Mesenchymal stem cell (in vitro differentiated cells and primary cell): Measurements from ENCODE around the gene CUX1.

Source experiments
- DNase-seq: peaks from one replicate; pipeline ENCODE4 v3.0.0-alpha.2; 2013
- H2AFZ ChIP-seq: one replicate; pipeline ENCODE4 v1.6.1; 2013; ENCODE audit warnings: low read depth, mild to moderate bottlenecking, control low read depth, inconsistent platforms, low read length, moderate library complexity
- H2AK5ac ChIP-seq: 2 replicates; pipeline ENCODE4 v1.6.1; 2013; ENCODE audit warnings: low read length, moderate library complexity, mild to moderate bottlenecking, inconsistent platforms; ENCODE audit not compliant: severe bottlenecking
- H2BK120ac ChIP-seq: one replicate; pipeline ENCODE4 v1.6.1; 2013; ENCODE audit warnings: low read depth, mild to moderate bottlenecking, inconsistent platforms, low read length, moderate library complexity
- H2BK12ac ChIP-seq, 2 experiments: one replicate each; pipeline ENCODE4 v1.6.1; 2013; ENCODE audit warnings: inconsistent platforms in 2 of 2, low read length in 2 of 2, mild to moderate bottlenecking in 2 of 2, moderate library complexity in 2 of 2, control low read depth in 1 of 2
- H2BK15ac ChIP-seq: one replicate; pipeline ENCODE4 v1.6.1; 2013; ENCODE audit warnings: mild to moderate bottlenecking, low read depth, inconsistent platforms; ENCODE audit not compliant: poor library complexity, severe bottlenecking
- H2BK5ac ChIP-seq: 2 replicates; pipeline ENCODE4 v1.6.1; 2013; ENCODE audit warnings: low read depth, mild to moderate bottlenecking, low read length, control low read depth, inconsistent platforms; ENCODE audit not compliant: poor library complexity, severe bottlenecking
- H3K14ac ChIP-seq, 2 experiments: one replicate each; pipeline ENCODE4 v1.6.1; 2013; ENCODE audit warnings: inconsistent platforms in 2 of 2, low read length in 2 of 2, control low read depth in 1 of 2, mild to moderate bottlenecking in 1 of 2, moderate library complexity in 1 of 2
- H3K18ac ChIP-seq, 2 experiments: one replicate each; pipeline ENCODE4 v1.6.1; 2013; ENCODE audit warnings: inconsistent platforms in 2 of 2, low read length in 2 of 2, control low read depth in 1 of 2, low read depth in 1 of 2, mild to moderate bottlenecking in 1 of 2
- H3K23ac ChIP-seq, 2 experiments: one replicate each; pipeline ENCODE4 v1.6.1; 2013; ENCODE audit warnings: inconsistent platforms in 2 of 2, low read length in 2 of 2, mild to moderate bottlenecking in 2 of 2, moderate library complexity in 2 of 2, control low read depth in 1 of 2
- H3K27ac ChIP-seq: 2 replicates; pipeline ENCODE4 v1.5.1; 2013; ENCODE audit warnings: mild to moderate bottlenecking, moderate library complexity, low read length, control low read depth, inconsistent platforms; ENCODE audit not compliant: poor library complexity, severe bottlenecking
- H3K27me3 ChIP-seq, 2 experiments: 2 replicates each; pipeline versions ENCODE4 v1.6.1 to v1.7.0; 2013; ENCODE audit warnings: low read length in 2 of 2, mild to moderate bottlenecking in 2 of 2, moderate library complexity in 2 of 2, control low read depth in 1 of 2, inconsistent platforms in 1 of 2; ENCODE audit not compliant: control insufficient read depth in 1 of 2, insufficient read depth in 1 of 2
- H3K36me3 ChIP-seq, 2 experiments: 2 replicates each; pipeline versions ENCODE4 v1.6.1 to v1.7.0; 2013; ENCODE audit warnings: low read length in 2 of 2, control low read depth in 1 of 2, inconsistent platforms in 1 of 2, low read depth in 1 of 2, mild to moderate bottlenecking in 1 of 2; ENCODE audit not compliant: insufficient read depth in 2 of 2, control insufficient read depth in 1 of 2
- H3K4ac ChIP-seq, 2 experiments: one replicate each; pipeline ENCODE4 v1.6.1; 2013; ENCODE audit warnings: inconsistent platforms in 2 of 2, low read length in 2 of 2, mild to moderate bottlenecking in 2 of 2, moderate library complexity in 2 of 2, control low read depth in 1 of 2, low read depth in 1 of 2
- H3K4me1 ChIP-seq: 2 replicates; pipeline ENCODE4 v1.6.1; 2013; ENCODE audit warnings: low read depth, low read length, control low read depth; ENCODE audit not compliant: control insufficient read depth, insufficient read depth
- H3K4me2 ChIP-seq: 2 replicates; pipeline ENCODE4 v1.6.1; 2013; ENCODE audit warnings: low read length, mild to moderate bottlenecking, inconsistent platforms; ENCODE audit not compliant: poor library complexity, severe bottlenecking
- H3K4me3 ChIP-seq, 2 experiments: 2 replicates each; pipeline versions ENCODE4 v1.5.1 to v1.7.0; 2013; ENCODE audit warnings: low read length in 2 of 2, mild to moderate bottlenecking in 2 of 2, control low read depth in 1 of 2, low read depth in 1 of 2; ENCODE audit not compliant: insufficient read depth in 1 of 2
- H3K79me1 ChIP-seq: replicated peaks from 2 replicates; pipeline ENCODE4 v1.6.1; 2013; ENCODE audit warnings: mild to moderate bottlenecking, control low read depth, low read length, inconsistent platforms; ENCODE audit not compliant: poor library complexity, severe bottlenecking
- H3K9ac ChIP-seq: 2 replicates; pipeline ENCODE4 v1.7.0; 2013; ENCODE audit warnings: mild to moderate bottlenecking, low read length, moderate library complexity
- H3K9me3 ChIP-seq: 2 replicates; pipeline ENCODE4 v1.7.0; 2013; ENCODE audit warnings: mild to moderate bottlenecking, low read length; ENCODE audit not compliant: control insufficient read depth
- H4K8ac ChIP-seq: one replicate; pipeline ENCODE4 v1.6.1; 2013; ENCODE audit warnings: inconsistent platforms, mild to moderate bottlenecking, low read length, moderate library complexity
- H4K91ac ChIP-seq: one replicate; pipeline ENCODE4 v1.6.1; 2013; ENCODE audit warnings: mild to moderate bottlenecking, low read length, inconsistent platforms
- WGBS: methylation state at CpG from one replicate; pipeline ENCODE4 v1.1.7; 2013; ENCODE audit warnings: mixed read lengths; 5-methylcytosine and 5-hydroxymethylcytosine counted together

Gene CUX1

DNA sequence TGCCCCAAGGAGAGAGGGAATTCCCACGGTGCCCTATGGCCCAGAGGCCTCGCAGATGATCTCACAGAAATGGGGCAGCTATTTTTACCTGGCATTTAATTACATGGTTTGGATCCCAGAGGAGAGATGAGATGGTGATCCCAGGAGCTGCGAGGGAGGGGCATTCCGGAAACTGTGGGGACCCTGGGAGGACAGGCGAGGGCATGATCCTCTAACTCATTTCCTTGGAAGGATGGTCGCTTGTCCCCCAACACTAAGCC lies 478.7 kb downstream of the CUX1 start:
- Histone ChIP-seq H3K23ac (no peak overlapping the region), H3K27ac (no peak overlapping the region), H3K36me3 (peaks cover 0 to 15% of the 10 kb centered on the region in 2 experiments), H2BK5ac (no peak overlapping the region), H4K8ac (no peak overlapping the region), H2BK12ac (no peak overlapping the region), H2AFZ (no peak overlapping the region), H3K79me1 (peaks cover 8% of the 10 kb centered on the region), H3K27me3 (peaks cover 16 to 79% of the 10 kb centered on the region in 2 experiments), H3K4ac (no peak overlapping the region), H3K4me1 (peaks cover 9% of the 10 kb centered on the region), H4K91ac (no peak overlapping the region), H2BK15ac (no peak overlapping the region), H3K9ac (no peak overlapping the region), H3K9me3 (no peaks in the 10 kb centered on the region), H2BK120ac (no peak overlapping the region), H3K18ac (no peak overlapping the region), H3K14ac (no peak overlapping the region), H2AK5ac (no peak overlapping the region), H3K4me2 (no peak overlapping the region), H3K4me3 (no peak overlapping the region)
- DNase-seq, result no peak
- WGBS, result 87% methylated on average over 6 of the region's 6 CpGs

DNA sequence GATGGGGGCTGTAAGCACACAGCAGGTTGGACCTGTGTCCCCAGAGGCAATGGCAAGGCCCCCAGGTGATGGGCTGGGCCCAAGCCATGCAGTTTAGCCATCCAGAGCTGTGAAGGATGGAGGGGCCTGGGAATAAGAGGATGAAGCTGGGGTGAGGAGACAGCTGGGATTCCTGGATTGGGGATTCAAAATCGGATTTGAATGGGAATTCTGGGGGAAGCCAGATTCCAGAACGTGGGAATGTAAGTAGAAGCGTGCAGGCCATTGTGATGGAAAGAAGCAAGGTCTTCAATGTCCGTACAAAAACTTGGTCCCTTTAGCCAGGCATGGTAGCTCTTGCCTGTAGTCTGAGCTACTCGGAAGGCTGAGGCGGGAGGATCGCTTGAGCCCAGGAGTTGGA lies 479.1 kb downstream of the CUX1 start:
- WGBS, result 90% methylated on average over 7 of the region's 7 CpGs

DNA sequence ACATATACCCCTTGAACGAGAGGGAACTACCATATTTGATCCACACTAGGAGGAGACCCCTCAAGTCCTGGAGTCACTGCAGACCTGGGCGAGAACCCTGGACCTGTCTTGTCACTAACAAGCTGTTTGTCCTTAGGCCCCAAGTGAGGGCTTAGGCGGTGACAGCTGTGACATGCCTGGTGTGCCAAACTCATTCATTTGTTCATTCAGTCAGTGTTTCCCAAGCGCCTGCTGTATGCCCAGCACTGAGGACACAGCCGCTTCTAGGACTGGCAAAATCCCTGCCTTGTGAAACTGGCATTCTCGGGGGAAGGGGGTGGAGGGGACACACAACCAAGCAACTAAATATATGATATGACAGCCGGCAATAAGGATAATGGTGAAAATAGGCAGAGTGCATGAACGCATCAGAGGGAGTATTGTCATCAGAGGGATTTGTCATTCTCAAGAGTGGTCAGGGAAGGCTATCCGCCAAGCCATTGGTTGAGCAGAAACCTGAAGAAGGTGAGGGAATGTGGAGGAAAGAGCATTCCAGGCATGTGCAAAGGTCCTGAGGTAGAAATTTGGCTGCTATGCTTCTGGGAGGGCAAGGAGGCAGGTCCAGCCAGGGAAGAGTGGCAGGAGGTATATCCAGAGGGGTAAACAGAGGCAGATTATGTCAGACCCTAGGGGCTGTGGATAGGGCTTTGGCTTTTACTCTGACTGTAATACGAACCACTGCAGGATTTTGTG lies 480.2 kb downstream of the CUX1 start:
- H3K23ac ChIP-seq, result peak overlapping the region in 1 of 2 experiments; percentile 9
- no peak overlapping the region for H3K4ac ChIP-seq
- H3K27ac ChIP-seq, result no peak overlapping the region
- WGBS, result 91% methylated on average over 10 of the region's 10 CpGs
- H3K79me1 ChIP-seq, result peaks cover 7% of the 10 kb centered on the region
- H2BK120ac ChIP-seq, result no peak overlapping the region
- H3K9ac ChIP-seq, result no peak overlapping the region
- no peak for DNase-seq
- no peaks in the 10 kb centered on the region for H3K9me3 ChIP-seq
- peaks cover 0 to 24% of the 10 kb centered on the region in 2 experiments for H3K36me3 ChIP-seq
- H2BK15ac ChIP-seq, result no peak overlapping the region
- H2AFZ ChIP-seq, result no peak overlapping the region
- no peak overlapping the region for H2BK5ac ChIP-seq
- no peak overlapping the region for H3K4me3 ChIP-seq
- no peak overlapping the region for H3K14ac ChIP-seq
- no peak overlapping the region for H4K8ac ChIP-seq
- no peak overlapping the region for H3K18ac ChIP-seq
- H4K91ac ChIP-seq, result no peak overlapping the region
- H2AK5ac ChIP-seq, result no peak overlapping the region
- peaks cover 9 to 76% of the 10 kb centered on the region in 2 experiments for H3K27me3 ChIP-seq
- no peak overlapping the region for H2BK12ac ChIP-seq
- H3K4me1 ChIP-seq, result peaks cover 15% of the 10 kb centered on the region
- no peak overlapping the region for H3K4me2 ChIP-seq

More for the DNA sequence above, 479.1 kb downstream of the CUX1 start:
- no peak overlapping the region for H2BK12ac ChIP-seq
- H3K27me3 ChIP-seq, result peaks cover 13 to 80% of the 10 kb centered on the region in 2 experiments
- H3K4me3 ChIP-seq, result no peak overlapping the region
- no peak overlapping the region for H2BK5ac ChIP-seq
- no peak overlapping the region for H2BK120ac ChIP-seq
- H3K14ac ChIP-seq, result no peak overlapping the region
- no peak overlapping the region for H3K9ac ChIP-seq
- H2AFZ ChIP-seq, result no peak overlapping the region
- peaks cover 0 to 17% of the 10 kb centered on the region in 2 experiments for H3K36me3 ChIP-seq
- peaks cover 10% of the 10 kb centered on the region for H3K4me1 ChIP-seq
- H3K4ac ChIP-seq, result no peak overlapping the region
- DNase-seq, result no peak
- H4K8ac ChIP-seq, result no peak overlapping the region
- H3K4me2 ChIP-seq, result no peak overlapping the region
- no peak overlapping the region for H2BK15ac ChIP-seq
- H3K23ac ChIP-seq, result no peak overlapping the region
- no peak overlapping the region for H2AK5ac ChIP-seq
- no peak overlapping the region for H3K27ac ChIP-seq
- H3K79me1 ChIP-seq, result peaks cover 9% of the 10 kb centered on the region
- no peak overlapping the region for H3K18ac ChIP-seq
- no peaks in the 10 kb centered on the region for H3K9me3 ChIP-seq
- H4K91ac ChIP-seq, result no peak overlapping the region

DNA sequence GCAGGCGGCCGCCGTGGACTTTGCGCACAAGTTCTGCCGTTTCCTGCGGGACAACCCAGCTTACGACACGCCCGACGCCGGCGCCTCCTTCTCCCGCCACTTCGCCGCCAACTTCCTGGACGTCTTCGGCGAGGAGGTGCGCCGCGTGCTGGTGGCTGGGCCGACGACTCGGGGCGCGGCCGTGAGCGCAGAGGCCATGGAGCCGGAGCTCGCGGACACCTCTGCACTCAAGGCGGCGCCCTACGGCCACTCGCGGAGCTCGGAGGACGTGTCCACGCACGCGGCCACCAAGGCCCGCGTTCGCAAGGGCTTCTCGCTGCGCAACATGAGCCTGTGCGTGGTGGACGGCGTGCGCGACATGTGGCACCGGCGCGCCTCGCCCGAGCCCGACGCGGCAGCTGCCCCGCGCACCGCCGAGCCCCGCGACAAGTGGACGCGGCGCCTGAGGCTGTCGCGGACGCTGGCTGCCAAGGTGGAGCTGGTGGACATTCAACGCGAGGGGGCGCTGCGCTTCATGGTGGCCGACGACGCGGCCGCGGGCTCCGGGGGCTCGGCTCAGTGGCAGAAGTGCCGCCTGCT lies 483.3 kb downstream of the CUX1 start:
- no peak overlapping the region for H3K23ac ChIP-seq
- H3K27me3 ChIP-seq, result peaks cover 0 to 52% of the 10 kb centered on the region in 2 experiments
- peak overlapping the region; percentile 55 for H4K91ac ChIP-seq
- no peak overlapping the region for H3K18ac ChIP-seq
- H2AK5ac ChIP-seq, result no peak overlapping the region
- no peak overlapping the region for H2AFZ ChIP-seq
- H2BK12ac ChIP-seq, result no peak overlapping the region
- DNase-seq, result no peak
- H2BK5ac ChIP-seq, result no peak overlapping the region
- no peak overlapping the region for H2BK120ac ChIP-seq
- peaks cover 23% of the 10 kb centered on the region for H3K4me1 ChIP-seq
- H3K9ac ChIP-seq, result no peak overlapping the region
- no peak overlapping the region for H3K4ac ChIP-seq
- H3K14ac ChIP-seq, result no peak overlapping the region
- no peak overlapping the region for H3K4me2 ChIP-seq
- H3K79me1 ChIP-seq, result peaks cover 4% of the 10 kb centered on the region
- H3K9me3 ChIP-seq, result no peaks in the 10 kb centered on the region
- H4K8ac ChIP-seq, result peak overlapping the region; percentile 66
- H3K36me3 ChIP-seq, result peaks cover 0 to 20% of the 10 kb centered on the region in 2 experiments
- no peak overlapping the region for H2BK15ac ChIP-seq
- 64% methylated on average over 84 of the region's 84 CpGs for WGBS
- no peak overlapping the region for H3K4me3 ChIP-seq
- no peak overlapping the region for H3K27ac ChIP-seq
